Measurements from ENCODE around the gene RIOK3.
"Not testable (repeated sequence)": the region's sequence is repeated elsewhere in the genome, so short reads cannot be mapped to it uniquely, and the experiment has no call there.

GRCh38 chr18:23429538-23429937, 23.5 kb upstream of the RIOK3 start:
- not testable (repeated sequence) for TF ChIP-seq EZH2 (IDR thresholded peaks at IDR 0.05; ENCODE audit: low read length, unreplicated experiment); CTCF (conservative IDR thresholded peaks at IDR 0.05; ENCODE audit: low read depth, low read length)
